Calu3 (cell line): ENCODE measurements around the gene TMEM238L. TPM values are rescaled to one million over a fixed set of nuclear protein-coding genes. Genes with fewer than 3 reads are reported as not detected.

Source experiments
- BruUV-seq: library from RNA; stranded (reverse); fragments of 400-500 nt; replicated peaks from 2 replicates; lab custom pipeline; 2021; lab: Mats Ljungman, UMichigan
- CTCF ChIA-PET: fragments of 300-600 bp; sonication (Branson Sonifier 250); formaldehyde crosslinking; loops from one replicate; lab custom pipeline; 2022; ENCODE audit warnings: antibody characterized with exemption; lab: Charles Lee
- DNase-seq: peaks from one replicate; pipeline ENCODE4 v3.0.0; 2022
- H3K27ac Mint-ChIP-seq: one replicate; pipeline ENCODE4 v1.8.0; 2022; ENCODE audit warnings: mixed read lengths; ENCODE audit not compliant: unreplicated experiment
- H3K27me3 Mint-ChIP-seq: one replicate; pipeline ENCODE4 v1.8.0; 2022; ENCODE audit warnings: mixed read lengths; ENCODE audit not compliant: unreplicated experiment
- H3K36me3 Mint-ChIP-seq: one replicate; pipeline ENCODE4 v1.8.0; 2022; ENCODE audit warnings: mild to moderate bottlenecking, moderate library complexity, mixed read lengths; ENCODE audit not compliant: insufficient read depth, unreplicated experiment
- H3K4me1 Mint-ChIP-seq: one replicate; pipeline ENCODE4 v1.8.0; 2022; ENCODE audit warnings: mild to moderate bottlenecking, low read depth, mixed read lengths; ENCODE audit not compliant: unreplicated experiment
- H3K4me3 Mint-ChIP-seq: one replicate; pipeline ENCODE4 v1.8.0; 2022; ENCODE audit warnings: mild to moderate bottlenecking, low read depth, moderate library complexity, mixed read lengths; ENCODE audit not compliant: unreplicated experiment
- H3K9me3 Mint-ChIP-seq: one replicate; pipeline ENCODE4 v1.8.0; 2022; ENCODE audit warnings: low read depth, mixed read lengths; ENCODE audit not compliant: unreplicated experiment
- CTCF ChIP-seq: fragments of 200-600 bp; IDR thresholded peaks from one replicate; pipeline ENCODE4 v1.8.0; 2022; ENCODE audit warnings: antibody characterized with exemption; ENCODE audit not compliant: unreplicated experiment
- intact Hi-C: fragments of 100-400 bp; cut with micrococcal nuclease; formaldehyde crosslinking; loops from one replicate; pipeline ENCODE4 v1.10.0; 2022; ENCODE audit not compliant: unreplicated experiment
- total RNA-seq: library from RNA; stranded (reverse); gene quantifications from 2 replicates; pipeline ENCODE4 v1.2.3, GENCODE V29; 2022

TMEM238L gene
- total RNA-seq, 1 experiment from 2014 or later = not detected

DNA sequence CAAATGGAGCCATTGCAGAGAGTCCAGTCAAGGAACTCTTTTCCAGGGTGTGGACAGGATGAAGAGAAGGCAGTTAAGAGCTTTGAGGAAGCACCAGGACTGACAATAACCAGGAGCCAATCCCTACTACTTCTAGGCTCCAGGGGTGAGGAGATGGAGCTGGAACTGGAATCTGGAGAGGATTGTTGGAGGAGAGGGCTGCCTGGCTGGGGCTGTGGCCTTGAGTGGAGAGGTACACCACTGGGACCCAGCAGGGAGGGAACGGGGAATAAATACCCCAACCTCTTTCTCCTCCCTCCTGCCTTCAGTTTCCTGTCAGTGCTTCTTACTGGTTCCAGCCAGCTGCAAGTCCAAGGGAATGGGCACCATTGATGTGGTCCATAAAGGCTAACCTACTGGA is 41.9 kb downstream of the TMEM238L start:
- Mint-ChIP-seq H3K9me3 (no peaks in the 10 kb centered on the region), H3K4me1 (no peaks in the 10 kb centered on the region), H3K27ac (no peak overlapping the region), H3K36me3 (no peaks in the 10 kb centered on the region), H3K4me3 (no peak overlapping the region), H3K27me3 (peaks cover 11% of the 10 kb centered on the region)
- BruUV-seq = no TSS peak
- CTCF ChIA-PET = no interaction called here
- no peak for TF ChIP-seq CTCF
- intact Hi-C loops = no loop called here
- DNase-seq = no peak

DNA sequence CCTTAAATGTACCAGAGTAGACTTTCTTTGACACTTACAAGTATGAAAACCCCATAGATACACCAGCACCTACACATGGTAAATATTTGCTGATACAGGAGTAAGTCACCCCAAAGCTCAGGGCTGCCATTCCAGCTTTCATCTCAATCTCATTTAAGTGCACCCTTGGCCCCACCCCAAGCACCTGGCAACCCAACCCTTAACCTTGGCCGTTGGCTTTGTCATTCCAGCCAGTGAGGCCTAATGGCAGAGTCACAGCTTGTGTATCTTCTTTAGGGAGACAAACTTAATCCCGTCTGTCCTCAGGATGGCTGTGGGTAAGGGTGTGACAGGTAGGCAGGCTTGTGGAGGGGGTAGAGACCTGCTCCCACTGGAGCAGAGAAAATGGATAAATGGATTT is 42.6 kb downstream of the TMEM238L start:
- BruUV-seq = no TSS peak
- no peaks in the 10 kb centered on the region for H3K36me3 Mint-ChIP-seq
- intact Hi-C loops = no loop called here

DNA sequence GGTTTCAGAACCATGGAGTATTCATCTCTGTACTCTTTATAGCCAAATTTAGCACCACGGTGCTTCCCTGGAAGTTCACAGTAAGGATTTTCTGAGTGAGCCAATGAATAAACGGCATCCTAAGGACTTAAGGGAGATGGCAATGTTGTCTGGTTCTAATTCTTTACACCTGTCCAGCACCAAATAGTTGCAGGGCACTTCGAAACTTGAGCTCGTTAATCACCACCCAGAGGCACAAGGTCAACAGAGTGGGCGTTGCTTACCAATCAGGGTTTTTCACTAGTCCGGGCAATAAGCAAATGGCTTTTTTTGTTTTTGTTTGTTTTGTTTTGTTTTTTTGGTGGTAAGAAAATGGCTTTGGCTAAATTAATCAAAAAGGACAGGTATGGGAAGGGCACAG is 45.8 kb downstream of the TMEM238L start:
- intact Hi-C loops = no loop called here
- Mint-ChIP-seq H3K4me3 (no peak overlapping the region), H3K36me3 (no peaks in the 10 kb centered on the region), H3K9me3 (no peaks in the 10 kb centered on the region), H3K27ac (no peak overlapping the region), H3K27me3 (peaks cover 29% of the 10 kb centered on the region), H3K4me1 (no peaks in the 10 kb centered on the region)
- TF ChIP-seq CTCF = no peak
- CTCF ChIA-PET = no interaction called here
- BruUV-seq = no TSS peak
- no peak for DNase-seq

More for the DNA sequence above, 42.6 kb downstream of the TMEM238L start:
- Mint-ChIP-seq H3K27me3 (peaks cover 19% of the 10 kb centered on the region), H3K9me3 (no peaks in the 10 kb centered on the region), H3K4me1 (no peaks in the 10 kb centered on the region), H3K4me3 (no peak overlapping the region), H3K27ac (no peak overlapping the region)
- TF ChIP-seq CTCF = no peak
- CTCF ChIA-PET = no interaction called here
- DNase-seq = no peak

DNA sequence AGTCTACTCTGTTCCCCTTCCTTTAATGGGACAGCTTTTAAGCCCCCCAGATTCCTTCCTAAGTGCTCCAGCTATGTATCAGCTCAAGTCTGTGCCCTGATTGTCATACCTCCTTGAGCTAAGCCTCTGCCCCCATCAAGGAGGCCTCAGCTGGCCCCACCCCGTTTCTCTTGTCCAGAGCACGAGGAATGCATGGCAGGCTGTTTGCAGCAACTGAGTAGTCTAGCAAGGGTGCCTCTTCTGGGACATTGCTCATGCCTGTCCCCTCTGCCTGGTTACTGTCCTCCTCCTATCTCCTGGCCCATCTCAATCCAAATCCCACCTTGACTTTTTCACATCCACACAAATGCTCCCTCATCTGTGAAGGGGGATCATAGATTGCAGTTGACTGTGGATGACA is 46.3 kb downstream of the TMEM238L start:
- DNase-seq = no peak
- H3K27me3 Mint-ChIP-seq = peaks cover 33% of the 10 kb centered on the region
- no peak overlapping the region for H3K4me3 Mint-ChIP-seq
- intact Hi-C loops = no loop called here
- H3K27ac Mint-ChIP-seq = no peak overlapping the region
- no peaks in the 10 kb centered on the region for H3K9me3 Mint-ChIP-seq
- CTCF ChIA-PET = no interaction called here
- no peaks in the 10 kb centered on the region for H3K36me3 Mint-ChIP-seq
- no peaks in the 10 kb centered on the region for H3K4me1 Mint-ChIP-seq
- BruUV-seq = no TSS peak
- no peak for TF ChIP-seq CTCF

- Mint-ChIP-seq H3K27ac (no peak overlapping the region), H3K4me1 (no peaks in the 10 kb centered on the region), H3K9me3 (no peaks in the 10 kb centered on the region), H3K36me3 (no peaks in the 10 kb centered on the region), H3K4me3 (no peak overlapping the region), H3K27me3 (peaks cover 39% of the 10 kb centered on the region)
- TF ChIP-seq CTCF = no peak
- DNase-seq = no peak
- no TSS peak for BruUV-seq
- CTCF ChIA-PET = no interaction called here
- intact Hi-C loops = no loop called here
Observed at GRCh38 chr17:10757067-10757466, 46.8 kb downstream of the TMEM238L start.
